ENCODE data around the gene P2RY14. TPM values are rescaled to one million over a fixed set of nuclear protein-coding genes. Genes with fewer than 3 reads are reported as not detected.

The P2RY14 gene
- total and polyA plus RNA-seq, 2 of the 13 experiments (the other 11 are each of a cell fraction or from before 2014, with no cell fraction given) = not detected

GRCh38 chr3:151321526-151321925 is 43.2 kb upstream of the P2RY14 start:
- no peak overlapping the region for H3K4me2 ChIP-seq (ENCODE audit: low read depth, low read length)
- ATAC-seq (no peak), FAIRE-seq (no peak), DNase-seq (ENCODE audit: low spot score) (no peak)
- no peaks in the 10 kb centered on the region for H4K20me1 ChIP-seq (ENCODE audit: insufficient read depth, low read length)
- no peaks in the 10 kb centered on the region for H3K36me3 ChIP-seq (replicated peaks in 1 of 2; ENCODE audit: control insufficient read depth in 1 of 2, insufficient read depth in 2 of 2, low read length in 2 of 2)
- in situ Hi-C loops (cut with HindIII; ENCODE audit: extremely low pct_ligation_motif_present, low pct_unique_long_range_greater_than_20kb) = no loop called here
- no TSS peak for BruUV-seq (replicated peaks)
- H3K27me3 ChIP-seq (ENCODE audit: control insufficient read depth in 1 of 2, insufficient read depth in 2 of 2, low read length in 2 of 2) = no peaks in the 10 kb centered on the region
- H3K27ac ChIP-seq (ENCODE audit: extremely low read length, insufficient read depth, low read length) = no peak overlapping the region
- TF ChIP-seq LCORL (IDR thresholded peaks at IDR 0.05) (no peak), LCORL (CRISPR knock-in tag; IDR thresholded peaks at IDR 0.05) (no peak), ZNF562 (CRISPR knock-in tag; IDR thresholded peaks at IDR 0.05; ENCODE audit: borderline replicate concordance) (no peak), KDM4B (CRISPR knock-in tag; IDR thresholded peaks at IDR 0.05) (no peak), SPEN (CRISPR knock-in tag; IDR thresholded peaks at IDR 0.05; ENCODE audit: low read depth) (no peak), ZNF776 (CRISPR knock-in tag; IDR thresholded peaks at IDR 0.05) (no peak), FLYWCH1 (CRISPR knock-in tag; IDR thresholded peaks at IDR 0.05) (no peak), ZNF343 (CRISPR knock-in tag; IDR thresholded peaks at IDR 0.05) (no peak), NCOA1 (CRISPR knock-in tag; IDR thresholded peaks at IDR 0.05) (no peak), ZNF770 (CRISPR knock-in tag; IDR thresholded peaks at IDR 0.05) (no peak), SRF (IDR thresholded peaks at IDR 0.05; ENCODE audit: low read depth, low read length) (no peak), ZNF616 (CRISPR knock-in tag; IDR thresholded peaks at IDR 0.05; ENCODE audit: low read depth) (no peak), E2F5 (CRISPR knock-in tag; conservative IDR thresholded peaks at IDR 0.05) (no peak), HCFC1 (IDR thresholded peaks at IDR 0.05; ENCODE audit: low read depth, low read length) (no peak)
- no peak overlapping the region for H3K4me3 ChIP-seq (replicated peaks in 1 of 3; ENCODE audit: insufficient read depth in 1 of 3, low read depth in 2 of 3, low read length in 3 of 3)
- ChIA-PET POLR2A (no interaction called here), CTCF (ENCODE audit: low intra/inter-chr PET ratio, low total read pairs) (no interaction called here)
- no peaks in the 10 kb centered on the region for H3K9me3 ChIP-seq (ENCODE audit: low read length)
- H2AFZ ChIP-seq (ENCODE audit: low read length) = no peak overlapping the region
- 18% methylated on average over 1 of the region's 1 CpG for WGBS (ENCODE audit: low lambda C conversion rate)
- intact Hi-C loops (cut with micrococcal nuclease; ENCODE audit: unreplicated experiment) = no loop called here
- H3K4me1 ChIP-seq (ENCODE audit: insufficient read depth, low read length) = no peaks in the 10 kb centered on the region
- H3K79me2 ChIP-seq (ENCODE audit: insufficient read depth, low read length) = no peaks in the 10 kb centered on the region
- no peak overlapping the region for H3K9ac ChIP-seq (ENCODE audit: insufficient read depth, low read depth, low read length)

All from HepG2 (cell line).